ENCODE measurements around the gene PDK2.

Gene PDK2

DNA sequence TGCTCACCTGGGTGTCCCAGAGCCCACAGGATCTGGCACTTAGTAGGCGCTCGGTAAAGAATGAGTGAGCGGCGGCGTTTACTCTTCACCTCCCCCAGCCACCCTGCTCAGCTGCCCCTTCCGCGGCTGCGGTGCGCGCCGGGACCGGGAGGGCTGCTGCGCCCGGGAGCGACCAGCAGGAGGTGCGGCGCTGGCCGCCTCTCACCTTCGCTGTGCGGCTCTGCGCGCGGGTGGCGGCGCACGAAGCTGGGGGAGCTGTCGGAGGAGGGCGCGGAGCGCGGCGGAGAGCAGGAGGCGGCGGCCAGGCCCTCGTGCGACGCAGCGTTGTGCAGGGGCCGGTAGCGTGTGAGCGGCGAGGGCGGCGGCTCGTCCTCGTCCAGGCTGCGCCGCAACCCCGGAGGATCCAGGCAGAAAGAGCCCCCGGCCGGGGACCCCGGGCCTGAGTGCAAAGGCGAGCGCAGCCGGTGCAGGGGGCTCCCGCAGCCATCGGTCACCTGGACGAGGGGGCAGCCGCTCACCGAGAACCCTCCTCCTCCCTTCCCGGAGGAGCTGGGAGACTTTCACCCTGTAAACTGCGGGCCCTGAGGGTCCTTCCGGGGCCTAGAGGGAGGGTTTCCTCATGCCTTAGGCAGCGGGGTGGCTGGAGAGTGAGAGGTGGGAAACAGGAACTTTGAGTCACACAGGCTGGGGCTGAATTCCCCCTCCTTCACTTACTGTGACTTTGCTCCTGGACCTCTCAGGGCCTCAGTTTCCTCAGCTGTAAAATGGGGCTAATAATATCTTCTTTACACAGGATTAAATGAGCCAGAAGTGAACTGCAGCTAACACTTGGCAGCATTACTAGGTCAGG is 22.3 kb downstream of the PDK2 start:
- peak; percentile 53 for DNase-seq (ENCODE audit: low read depth)

DNA sequence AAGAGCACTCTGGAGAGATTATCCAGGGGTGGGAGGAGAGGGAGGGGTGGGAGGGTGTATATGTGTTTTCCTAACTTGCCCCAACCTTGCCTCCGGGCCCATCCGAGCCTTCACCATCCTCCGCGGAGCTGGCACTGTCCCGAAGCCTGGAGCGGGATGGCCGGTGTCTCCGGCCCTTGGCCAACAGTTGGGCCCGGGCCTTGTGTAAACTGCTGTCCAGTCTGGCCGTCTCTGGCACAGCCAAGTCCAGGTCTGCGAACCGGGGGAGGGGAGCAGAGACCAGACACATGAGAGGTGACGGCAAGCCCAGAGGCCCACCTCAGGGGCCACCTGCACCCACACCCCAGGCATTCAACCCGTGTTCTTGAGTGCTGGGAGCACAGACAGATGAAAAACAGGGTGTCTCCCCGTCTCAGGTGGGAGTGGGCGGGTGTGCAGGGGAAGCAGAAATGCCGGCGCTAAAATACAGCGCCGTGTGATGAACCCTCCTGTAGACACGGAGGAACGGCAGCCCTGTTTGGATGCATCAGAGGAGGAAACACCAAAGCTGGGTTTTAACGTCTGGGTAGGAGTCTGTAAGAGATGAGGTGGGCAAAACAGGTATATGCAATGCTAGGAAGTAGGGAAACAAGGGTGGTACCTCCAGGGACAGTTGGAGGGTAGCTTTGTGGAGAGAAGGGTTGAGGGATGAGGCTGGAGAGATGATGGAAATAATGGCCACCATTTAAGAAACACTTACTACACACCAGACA is 23.1 kb downstream of the PDK2 start:
- no peak for DNase-seq (ENCODE audit: low read depth)

GRCh38 chr17:50118828-50119218 is 23.7 kb downstream of the PDK2 start:
- DNase-seq (ENCODE audit: low read depth) = no peak

GRCh38 chr17:50120475-50121253 is 25.5 kb downstream of the PDK2 start:
- DNase-seq (ENCODE audit: low read depth) = no peak

- DNase-seq (ENCODE audit: low read depth) = no peak
Observed at GRCh38 chr17:50122945-50123344, 27.8 kb downstream of the PDK2 start.

DNA sequence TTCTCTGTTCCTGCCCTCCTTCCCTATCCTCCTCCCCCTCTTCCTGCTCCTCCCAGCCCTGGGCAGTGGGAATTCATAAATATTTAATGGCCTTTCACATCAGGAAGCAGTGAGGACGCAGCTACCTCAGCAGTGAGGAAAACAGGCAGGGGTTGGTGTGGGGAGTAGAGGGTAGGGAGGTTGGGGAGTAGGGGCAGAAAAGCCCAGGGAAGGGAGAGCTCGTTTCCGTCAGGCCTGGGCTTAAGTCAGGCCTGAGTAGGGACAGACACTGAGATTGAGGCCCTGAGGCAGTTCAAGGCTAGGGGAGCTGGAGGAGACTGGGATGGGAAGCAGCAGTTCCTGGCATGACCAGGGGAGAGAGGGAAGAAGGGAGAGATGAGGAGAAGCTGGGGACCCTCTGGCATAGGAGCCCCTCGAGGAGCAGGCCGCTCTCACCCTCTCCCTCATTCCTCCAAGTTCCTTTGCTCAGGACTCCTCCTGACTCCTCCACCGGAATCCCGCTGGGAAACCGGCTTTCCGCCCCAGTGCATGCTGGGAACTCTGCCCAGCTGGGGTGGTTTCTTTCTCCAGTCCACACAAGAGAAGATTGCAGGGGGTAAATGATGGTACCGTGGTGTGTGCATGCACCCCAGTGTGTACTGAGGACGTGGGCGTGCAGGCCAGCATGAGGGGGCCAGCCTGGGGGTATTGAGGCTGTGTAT is 28.6 kb downstream of the PDK2 start:
- DNase-seq (ENCODE audit: low read depth) = no peak

DNA sequence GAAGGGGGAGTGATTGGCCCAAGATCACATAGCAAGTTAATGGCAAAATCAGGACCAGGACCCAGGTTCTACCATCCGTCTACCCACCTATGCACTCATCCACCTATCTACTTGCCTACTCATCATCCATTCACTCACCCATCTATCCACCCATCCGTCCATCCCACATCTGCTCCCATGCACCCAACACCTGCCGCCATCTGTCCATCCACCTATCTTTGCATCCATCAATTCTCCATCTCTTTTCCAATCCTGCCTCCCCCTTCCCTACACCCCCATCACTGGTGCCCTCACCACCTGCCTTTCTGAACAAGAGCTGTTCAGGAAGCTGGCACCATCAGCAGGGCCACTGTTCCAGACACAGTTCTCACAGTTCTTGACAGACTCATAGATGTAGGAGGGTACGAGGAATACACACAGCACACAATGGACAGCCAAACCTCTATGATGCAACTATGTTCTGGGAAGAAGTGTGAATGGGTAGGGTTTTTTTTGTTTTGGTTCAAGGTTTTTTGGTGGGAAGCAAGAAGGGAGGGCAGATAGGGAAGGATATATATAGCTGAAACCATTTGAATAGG is 30.4 kb downstream of the PDK2 start:
- DNase-seq (ENCODE audit: low read depth) = no peak

DNA sequence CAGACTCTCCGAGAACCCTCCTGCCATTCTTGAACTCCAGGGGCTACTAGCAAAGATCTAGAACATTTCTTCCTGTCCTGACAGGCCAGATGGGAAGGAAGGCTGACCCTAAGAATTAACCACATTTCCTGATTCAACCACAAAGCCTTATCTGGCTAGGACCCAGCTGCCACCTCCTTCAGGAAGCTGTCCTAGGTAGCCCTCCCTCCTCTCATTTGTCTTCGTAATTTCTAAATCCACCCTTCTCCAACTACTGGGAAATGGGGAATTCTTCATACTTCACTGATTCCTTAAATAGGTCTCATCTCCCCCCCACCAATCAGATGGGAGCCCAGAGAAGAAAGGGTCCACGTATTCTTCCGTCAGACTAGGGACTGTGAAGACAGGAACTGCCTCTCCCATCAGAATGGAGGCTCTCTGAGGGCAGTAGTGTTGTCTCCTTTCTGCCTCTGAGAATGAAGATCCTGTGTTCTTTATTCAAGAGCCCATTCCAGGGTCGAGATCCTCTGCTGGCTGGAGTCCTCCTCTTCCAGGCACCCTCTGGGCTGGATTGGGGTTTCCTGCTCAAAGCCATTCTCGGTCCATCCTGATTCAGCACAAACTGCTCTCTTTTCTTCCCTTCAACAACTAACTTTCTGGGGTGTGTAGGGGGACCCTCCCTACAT is 32.7 kb downstream of the PDK2 start:
- DNase-seq (ENCODE audit: low read depth) = no peak

DNA sequence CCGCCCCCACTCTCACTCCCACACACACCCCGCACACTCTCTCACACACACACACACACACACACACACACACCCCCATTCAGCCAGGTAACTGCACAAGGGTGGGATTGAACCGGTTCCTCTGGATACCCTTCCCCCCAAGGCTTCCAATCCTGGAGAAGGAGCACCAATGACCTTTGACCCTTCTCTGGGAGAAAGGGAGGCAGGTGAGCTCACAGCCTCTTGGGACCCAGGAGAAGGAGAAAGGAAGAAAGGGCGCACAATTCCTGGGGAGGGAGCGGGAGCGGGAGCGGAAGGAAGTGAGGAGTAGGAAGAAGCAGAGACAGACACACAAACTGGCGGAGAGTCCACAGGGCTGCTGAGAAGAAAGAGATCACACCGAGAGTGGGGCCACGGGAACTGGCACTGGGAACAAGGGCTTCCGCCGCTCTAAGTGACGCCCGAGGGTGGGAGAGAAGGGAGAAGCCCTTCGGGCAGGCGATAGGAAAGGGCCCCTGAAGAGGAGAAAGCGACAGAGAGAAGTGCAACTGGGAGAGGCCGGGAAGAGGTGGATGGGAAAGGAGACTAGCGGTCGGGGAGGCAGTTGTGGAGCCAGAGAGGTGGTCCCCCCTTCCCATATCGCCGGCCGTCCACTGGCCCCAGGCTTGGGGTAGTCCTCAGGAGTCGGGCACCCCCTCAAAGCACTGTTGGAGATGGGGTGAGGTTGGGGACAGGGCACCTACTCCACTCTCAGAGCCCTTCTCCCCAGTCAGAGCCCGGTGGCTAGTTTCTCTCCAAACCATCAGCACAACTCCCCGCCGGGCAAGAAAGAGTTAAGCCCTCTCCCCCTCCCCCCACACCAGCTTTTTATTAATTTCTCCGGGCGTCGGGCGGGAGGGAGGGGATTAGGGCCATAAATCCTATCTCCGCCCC is 33.5 kb downstream of the PDK2 start:
- DNase-seq (ENCODE audit: low read depth) = no peak

DNA sequence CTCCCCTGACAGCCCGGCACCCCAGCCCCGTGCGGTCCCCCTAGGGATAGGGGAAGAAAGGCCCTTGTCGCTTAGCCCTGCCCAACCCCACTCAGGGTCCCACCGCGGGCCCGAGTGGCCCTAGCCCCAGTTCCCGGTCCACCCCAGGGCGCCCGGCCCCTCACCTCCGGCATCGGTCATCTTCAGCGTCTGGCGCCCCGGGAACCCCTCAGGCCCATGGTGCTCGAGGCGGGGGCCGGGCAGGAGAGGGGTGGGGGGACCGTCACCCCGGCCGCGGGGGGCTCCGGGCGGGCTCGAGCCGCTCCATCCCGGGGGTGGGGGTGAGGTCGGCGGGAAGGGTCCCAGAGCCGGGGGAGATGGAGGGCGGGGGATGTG is 34.2 kb downstream of the PDK2 start:
- no peak for DNase-seq (ENCODE audit: low read depth)

GRCh38 chr17:50129728-50130558 is 34.8 kb downstream of the PDK2 start, which contains the start of gene SAMD14:
Gene SAMD14, minus strand, starts transcription at chr17:50130160. Its CDS starts 5,201 bp downstream, at chr17:50124959.
- peak; percentile 25 for DNase-seq (ENCODE audit: low read depth)

DNA sequence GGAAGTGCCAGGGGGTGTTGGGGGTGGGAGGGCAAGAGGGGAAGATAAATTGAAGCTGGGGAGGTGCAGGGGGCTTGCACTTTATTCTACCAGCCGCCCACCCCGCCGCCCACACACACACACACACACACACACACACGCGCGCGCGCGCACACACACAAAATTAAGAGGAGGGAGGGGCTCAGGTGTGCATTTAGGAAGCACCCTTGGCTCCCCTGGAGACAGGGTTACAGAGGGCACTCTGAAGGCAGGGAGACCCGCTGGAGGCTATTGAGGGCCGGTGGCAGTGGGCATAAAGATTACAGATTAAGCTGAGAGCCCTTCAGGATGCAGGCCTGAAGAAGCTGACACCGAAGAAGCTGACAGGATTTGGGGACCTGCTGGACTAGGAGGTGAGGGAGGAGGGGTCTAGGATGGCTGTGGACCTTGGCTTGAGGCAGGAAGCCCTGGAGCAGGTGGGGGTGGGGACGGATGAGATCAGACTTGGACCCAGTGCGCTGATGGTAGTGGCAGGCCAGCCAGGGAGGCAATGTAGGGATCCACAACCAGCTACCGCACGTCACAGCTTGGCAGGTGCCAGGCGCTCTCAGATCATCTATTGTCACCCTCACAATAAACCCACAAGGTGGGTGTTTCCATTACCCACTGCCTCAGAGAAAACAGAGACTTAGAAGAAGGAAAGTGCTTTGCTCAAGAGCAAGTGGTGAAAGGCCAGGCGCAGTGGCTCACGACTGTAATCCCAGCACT is 35.6 kb downstream of the PDK2 start:
- DNase-seq (ENCODE audit: low read depth) = no peak

DNA sequence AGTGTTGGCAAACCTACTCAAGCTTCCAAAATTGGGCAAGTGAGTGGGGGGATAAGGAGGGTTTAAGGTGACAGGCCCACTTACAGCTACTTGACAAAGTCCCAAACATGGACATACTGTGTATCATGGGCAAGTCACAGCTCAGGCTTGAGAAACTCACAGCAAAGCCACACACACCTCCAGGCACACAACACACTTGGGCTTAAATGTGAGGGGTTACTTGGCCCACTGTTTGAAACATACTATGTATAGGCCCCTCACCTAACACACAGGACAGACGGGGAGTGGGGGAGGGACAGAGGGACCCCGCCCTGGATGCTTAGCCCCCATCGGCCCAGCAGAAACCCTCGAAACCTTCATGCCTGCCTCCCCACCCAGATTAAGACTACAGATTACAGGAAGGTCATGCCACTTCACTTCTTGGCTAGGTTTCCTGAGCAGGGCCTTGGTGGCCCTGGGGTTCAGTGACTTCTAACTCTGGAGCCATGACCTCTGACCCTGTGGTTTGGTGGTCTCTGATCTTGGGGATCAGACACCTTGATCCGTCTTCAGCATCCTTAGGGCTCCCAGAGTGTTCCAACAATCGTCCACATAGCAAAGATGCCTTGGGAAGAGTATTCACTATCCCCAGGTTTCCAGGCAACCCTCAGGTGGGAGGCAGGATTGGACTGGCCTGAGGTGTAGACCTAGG is 37.1 kb downstream of the PDK2 start:
- no peak for DNase-seq (ENCODE audit: low read depth)

GRCh38 chr17:50133028-50133768 is 38.0 kb downstream of the PDK2 start:
- DNase-seq (ENCODE audit: low read depth) = no peak

DNA sequence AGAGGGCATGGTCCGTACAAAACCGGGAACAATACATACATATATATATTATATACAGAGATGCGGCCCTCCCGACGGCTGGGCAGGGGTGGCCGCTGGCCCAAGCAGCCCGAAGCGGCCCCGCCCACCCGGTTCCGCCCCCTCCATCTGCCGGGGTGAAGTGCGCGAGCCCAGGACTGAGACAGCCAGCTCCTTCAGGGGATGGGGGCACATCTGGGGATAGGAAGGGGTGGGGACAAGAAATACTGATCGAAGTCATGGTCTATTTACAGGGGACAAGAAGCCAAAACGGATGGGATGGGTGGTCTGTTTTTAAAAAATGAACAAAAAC is 38.6 kb downstream of the PDK2 start:
- no peak for DNase-seq (ENCODE audit: low read depth)

GRCh38 chr17:50134206-50135110 is 39.3 kb downstream of the PDK2 start:
- no peak for DNase-seq (ENCODE audit: low read depth)
